ENCODE results near the gene MXRA7.
"Not testable (repeated sequence)": the region's sequence is repeated elsewhere in the genome, so short reads cannot be mapped to it uniquely, and the experiment has no call there.

Gene MXRA7

GRCh38 chr17:76735586-76736348 is 25.0 kb upstream of the MXRA7 start:
- DNase-seq (ENCODE audit: extremely low read depth in 1 of 2, low read depth in 1 of 2): no peak

GRCh38 chr17:76735006-76735405 is 24.2 kb upstream of the MXRA7 start:
- DNase-seq (ENCODE audit: extremely low read depth in 1 of 2, low read depth in 1 of 2): no peak

- no peak for DNase-seq (ENCODE audit: extremely low read depth in 1 of 2, low read depth in 1 of 2)
These were observed 23.5 kb upstream of the MXRA7 start for GRCh38 chr17:76734080-76734840.

- DNase-seq (ENCODE audit: extremely low read depth in 1 of 2, low read depth in 1 of 2): no peak
These were observed 22.8 kb upstream of the MXRA7 start for GRCh38 chr17:76733618-76733957.

- DNase-seq (ENCODE audit: extremely low read depth in 1 of 2, low read depth in 1 of 2): no peak
These were observed 22.2 kb upstream of the MXRA7 start for GRCh38 chr17:76732734-76733617.

- DNase-seq (ENCODE audit: extremely low read depth in 1 of 2, low read depth in 1 of 2): not testable (repeated sequence)
These were observed 21.3 kb upstream of the MXRA7 start for GRCh38 chr17:76731800-76732733.

- no peak for DNase-seq (ENCODE audit: extremely low read depth in 1 of 2, low read depth in 1 of 2)
These were observed 17.1 kb upstream of the MXRA7 start for GRCh38 chr17:76727745-76728456.

- DNase-seq (ENCODE audit: extremely low read depth in 1 of 2, low read depth in 1 of 2): peak; percentile 65 to 69
These were observed 16.3 kb upstream of the MXRA7 start, which contains the start of gene METTL23 for GRCh38 chr17:76726776-76727718. Gene METTL23, plus strand, starts transcription at chr17:76726839. Its CDS starts 2,872 bp downstream, at chr17:76729711.

- DNase-seq (ENCODE audit: extremely low read depth in 1 of 2, low read depth in 1 of 2): peak; percentile 91 to 93
These were observed 15.5 kb upstream of the MXRA7 start, which contains the start of gene JMJD6 for GRCh38 chr17:76726231-76726775. Gene JMJD6, minus strand, starts transcription at chr17:76726606. Its CDS starts 131 bp downstream, at chr17:76726475.

GRCh38 chr17:76725580-76726230 is 14.9 kb upstream of the MXRA7 start:
- DNase-seq (ENCODE audit: extremely low read depth in 1 of 2, low read depth in 1 of 2): peak; percentile 55 to 72

GRCh38 chr17:76723812-76724211 is 13.0 kb upstream of the MXRA7 start:
- no peak for DNase-seq (ENCODE audit: extremely low read depth in 1 of 2, low read depth in 1 of 2)

- DNase-seq (ENCODE audit: extremely low read depth in 1 of 2, low read depth in 1 of 2): not testable (repeated sequence)
These were observed 12.2 kb upstream of the MXRA7 start for GRCh38 chr17:76722977-76723376.

GRCh38 chr17:76722279-76722678 is 11.5 kb upstream of the MXRA7 start:
- DNase-seq (ENCODE audit: extremely low read depth in 1 of 2, low read depth in 1 of 2): no peak

GRCh38 chr17:76721463-76721862 is 10.7 kb upstream of the MXRA7 start:
- DNase-seq (ENCODE audit: extremely low read depth in 1 of 2, low read depth in 1 of 2): no peak

- DNase-seq (ENCODE audit: extremely low read depth in 1 of 2, low read depth in 1 of 2): no peak
These were observed 10.2 kb upstream of the MXRA7 start for GRCh38 chr17:76720941-76721340.

GRCh38 chr17:76720211-76720610 is 9.4 kb upstream of the MXRA7 start:
- no peak for DNase-seq (ENCODE audit: extremely low read depth in 1 of 2, low read depth in 1 of 2)

GRCh38 chr17:76718516-76718915 is 7.8 kb upstream of the MXRA7 start:
- no peak for DNase-seq (ENCODE audit: extremely low read depth in 1 of 2, low read depth in 1 of 2)

Data from stimulated activated CD8-positive, alpha-beta memory T cell treated with anti-CD3 and anti-CD28 coated beads, Interleukin-7, amount 100 ng/mL, for 48 hours (primary cell).